GM12874 (cell line): ENCODE results near the gene NMNAT3.

Experiments used
- TF ChIP-seq, protein P1 (sequence below): IDR thresholded peaks from 2 replicates; pipeline ENCODE4 v1.5.1; 2011; ENCODE audit warnings: low read depth, mild to moderate bottlenecking, control low read depth, low read length, moderate library complexity; ENCODE audit not compliant: insufficient read depth

The NMNAT3 gene

GRCh38 chr3:139677388-139678155 is at the start of gene NMNAT3:
NMNAT3 (minus strand) TSS chr3:139677972; CDS start chr3:139627724, 50,248 bp downstream.
- TF ChIP-seq, protein P1, sequence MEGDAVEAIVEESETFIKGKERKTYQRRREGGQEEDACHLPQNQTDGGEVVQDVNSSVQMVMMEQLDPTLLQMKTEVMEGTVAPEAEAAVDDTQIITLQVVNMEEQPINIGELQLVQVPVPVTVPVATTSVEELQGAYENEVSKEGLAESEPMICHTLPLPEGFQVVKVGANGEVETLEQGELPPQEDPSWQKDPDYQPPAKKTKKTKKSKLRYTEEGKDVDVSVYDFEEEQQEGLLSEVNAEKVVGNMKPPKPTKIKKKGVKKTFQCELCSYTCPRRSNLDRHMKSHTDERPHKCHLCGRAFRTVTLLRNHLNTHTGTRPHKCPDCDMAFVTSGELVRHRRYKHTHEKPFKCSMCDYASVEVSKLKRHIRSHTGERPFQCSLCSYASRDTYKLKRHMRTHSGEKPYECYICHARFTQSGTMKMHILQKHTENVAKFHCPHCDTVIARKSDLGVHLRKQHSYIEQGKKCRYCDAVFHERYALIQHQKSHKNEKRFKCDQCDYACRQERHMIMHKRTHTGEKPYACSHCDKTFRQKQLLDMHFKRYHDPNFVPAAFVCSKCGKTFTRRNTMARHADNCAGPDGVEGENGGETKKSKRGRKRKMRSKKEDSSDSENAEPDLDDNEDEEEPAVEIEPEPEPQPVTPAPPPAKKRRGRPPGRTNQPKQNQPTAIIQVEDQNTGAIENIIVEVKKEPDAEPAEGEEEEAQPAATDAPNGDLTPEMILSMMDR: 0 out of 2 replicates have a peak, but pooled peaks have one; percentile 8

DNA sequence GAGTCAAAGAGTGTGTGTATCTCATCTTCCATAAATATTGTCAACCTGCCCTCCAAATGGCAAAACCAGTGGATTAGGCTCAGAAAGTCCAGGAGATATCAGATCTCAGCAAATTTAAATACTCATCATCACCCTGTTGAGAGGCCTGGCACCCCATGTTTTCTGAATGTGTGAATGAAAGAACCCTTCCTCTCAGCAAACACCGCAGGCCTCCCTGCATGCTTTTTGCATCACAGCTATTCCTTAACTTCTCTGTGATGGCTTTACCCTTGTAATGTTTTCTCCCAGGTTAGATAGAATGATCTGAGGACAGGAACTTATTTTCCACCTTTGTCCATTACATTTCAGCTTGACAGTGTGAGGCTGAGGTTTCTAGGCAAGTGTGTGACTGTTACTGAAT is 43.6 kb upstream of the NMNAT3 start:
- TF ChIP-seq, protein P1: no peak

DNA sequence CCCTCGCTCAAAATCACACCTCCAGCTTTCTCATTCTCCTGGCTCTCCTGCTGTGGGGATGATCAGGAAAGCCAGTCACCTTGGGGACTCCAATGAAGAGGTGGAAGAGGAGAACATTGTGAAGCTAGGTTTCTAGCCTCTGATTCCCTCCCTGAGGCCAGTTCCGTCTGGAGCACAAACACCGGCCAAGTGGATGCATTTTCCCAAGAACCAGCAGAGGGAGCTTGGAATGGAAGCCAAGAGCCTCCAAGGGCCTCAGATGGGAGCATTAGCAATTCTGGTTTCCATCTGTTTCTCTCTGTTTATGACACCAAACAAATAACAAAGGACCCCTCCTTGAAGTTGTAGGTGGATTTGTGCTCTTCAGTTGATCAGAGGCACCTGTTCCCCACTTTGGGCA is 40.6 kb upstream of the NMNAT3 start:
- TF ChIP-seq, protein P1: no peak

DNA sequence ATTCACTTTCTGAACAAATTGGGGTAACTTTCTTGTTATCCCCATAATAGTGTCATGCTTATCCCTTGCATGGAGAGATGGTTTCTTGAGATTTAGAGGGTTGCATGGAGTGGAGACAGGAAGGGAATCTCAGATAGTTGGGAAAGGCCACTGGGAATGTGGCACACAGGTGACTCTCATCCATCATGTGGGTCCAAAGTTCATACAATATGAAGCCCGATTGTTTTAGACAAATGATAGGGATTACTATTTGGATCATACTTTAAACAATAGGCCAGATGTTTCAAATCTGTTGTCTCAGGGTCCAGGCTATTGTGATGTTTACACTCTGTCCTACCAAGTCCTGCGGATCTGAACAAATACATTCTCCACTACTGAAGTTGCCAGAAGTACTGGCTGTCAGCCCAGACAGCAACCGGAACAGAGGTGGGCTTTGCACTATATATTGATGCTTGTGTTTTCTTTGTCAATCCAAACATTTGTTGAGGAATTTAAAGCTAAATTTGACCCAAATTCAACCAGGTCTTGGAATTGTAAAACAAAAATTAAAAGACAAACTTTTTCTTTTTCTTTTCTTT is 39.2 kb upstream of the NMNAT3 start:
- TF ChIP-seq, protein P1: no peak

GRCh38 chr3:139715743-139716360 is 38.1 kb upstream of the NMNAT3 start:
- TF ChIP-seq, protein P1: no peak

GRCh38 chr3:139715166-139715565 is 37.4 kb upstream of the NMNAT3 start:
- TF ChIP-seq, protein P1: no peak

DNA sequence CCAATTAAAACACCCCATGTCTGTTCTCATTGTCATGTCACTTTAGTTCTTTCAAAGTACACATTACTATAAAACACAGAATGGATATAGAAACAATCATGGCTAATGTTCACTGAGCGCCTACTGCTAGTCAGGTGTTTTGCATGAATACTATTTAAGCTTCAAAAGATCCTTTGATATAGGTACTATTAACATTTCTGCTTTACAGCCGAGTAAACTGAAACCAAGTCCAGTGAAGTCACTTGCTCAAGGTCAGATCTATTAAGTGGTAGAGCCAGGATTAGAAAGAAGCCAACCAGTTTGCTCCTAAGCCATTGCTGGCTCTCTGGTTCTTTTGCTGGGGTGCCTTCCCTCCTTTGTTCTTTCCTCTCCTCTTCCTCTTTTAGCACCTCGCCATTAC is 32.4 kb upstream of the NMNAT3 start:
- TF ChIP-seq, protein P1: no peak
